GM21360 (cell line): ENCODE measurements around the gene ARMC9.
"Not testable (repeated sequence)": the region's sequence is repeated elsewhere in the genome, so short reads cannot be mapped to it uniquely, and the experiment has no call there.

Source experiments
- ATAC-seq: cut with Tn5 transposase; IDR thresholded peaks from one replicate; pipeline ENCODE4 v1.9.1; 2021; ENCODE audit warnings: mild to moderate bottlenecking, moderate library complexity; ENCODE audit not compliant: unreplicated experiment

Gene ARMC9

GRCh38 chr2:231239751-231240150 lies 41.3 kb downstream of the ARMC9 start:
- no peak for ATAC-seq

GRCh38 chr2:231241755-231242507 lies 43.5 kb downstream of the ARMC9 start:
- ATAC-seq: no peak

DNA sequence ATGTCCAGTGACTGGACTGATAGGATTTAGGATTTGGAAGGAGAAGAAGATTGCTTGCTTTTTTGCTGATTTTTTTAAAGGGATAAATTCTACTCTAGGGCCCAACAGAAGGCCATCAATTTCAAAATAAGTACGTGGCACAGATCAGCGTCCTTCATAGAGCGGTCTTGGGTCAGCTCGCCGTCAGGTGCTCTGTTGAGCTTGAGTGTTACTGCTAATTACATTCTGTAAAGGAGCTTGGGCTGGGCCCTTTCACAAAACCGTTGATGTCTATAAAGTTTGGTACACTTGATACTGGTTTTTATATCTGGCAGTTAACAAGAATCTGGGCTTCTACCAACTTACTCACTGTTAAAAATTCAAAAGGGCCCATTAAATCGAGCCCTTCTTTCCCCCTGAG lies 45.4 kb downstream of the ARMC9 start:
- no peak for ATAC-seq

GRCh38 chr2:231244382-231245248 lies 46.2 kb downstream of the ARMC9 start:
- ATAC-seq: no peak

GRCh38 chr2:231245249-231246094 lies 47.0 kb downstream of the ARMC9 start:
- no peak for ATAC-seq

DNA sequence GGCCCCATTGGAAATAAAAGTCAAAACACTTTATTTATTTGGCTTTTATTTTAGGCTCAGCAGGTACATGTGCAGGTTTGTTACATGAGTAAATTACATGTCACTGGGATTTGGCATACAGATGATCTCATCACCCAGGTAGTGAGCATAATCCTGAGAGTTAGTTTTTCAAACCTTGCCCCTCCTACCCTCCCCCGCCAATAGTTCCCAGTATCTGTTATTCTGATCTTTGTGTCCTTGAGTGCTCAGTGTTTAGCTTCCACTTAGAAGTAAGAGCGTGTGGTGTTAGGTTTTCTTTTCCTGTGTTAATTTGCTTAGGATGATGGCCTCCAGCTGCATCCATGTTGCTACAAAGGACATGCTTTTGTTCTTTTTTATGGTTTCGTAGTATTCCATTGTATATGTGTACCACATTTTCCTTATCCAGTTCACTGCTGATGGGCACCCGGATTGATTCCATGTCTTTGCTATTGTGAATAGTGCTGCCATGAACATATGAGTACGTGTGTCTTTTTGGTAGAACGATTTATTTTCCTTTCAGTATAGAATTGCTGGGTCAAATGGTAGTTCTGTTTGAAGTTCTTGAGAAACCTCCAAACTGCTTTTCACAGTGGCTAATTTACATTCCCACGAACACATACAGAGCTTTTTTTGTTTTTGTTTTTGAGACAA lies 47.9 kb downstream of the ARMC9 start:
- no peak for ATAC-seq

- ATAC-seq: no peak
Measured at GRCh38 chr2:231250146-231250545, 51.7 kb downstream of the ARMC9 start.

GRCh38 chr2:231250698-231251097 lies 52.3 kb downstream of the ARMC9 start:
- no peak for ATAC-seq

DNA sequence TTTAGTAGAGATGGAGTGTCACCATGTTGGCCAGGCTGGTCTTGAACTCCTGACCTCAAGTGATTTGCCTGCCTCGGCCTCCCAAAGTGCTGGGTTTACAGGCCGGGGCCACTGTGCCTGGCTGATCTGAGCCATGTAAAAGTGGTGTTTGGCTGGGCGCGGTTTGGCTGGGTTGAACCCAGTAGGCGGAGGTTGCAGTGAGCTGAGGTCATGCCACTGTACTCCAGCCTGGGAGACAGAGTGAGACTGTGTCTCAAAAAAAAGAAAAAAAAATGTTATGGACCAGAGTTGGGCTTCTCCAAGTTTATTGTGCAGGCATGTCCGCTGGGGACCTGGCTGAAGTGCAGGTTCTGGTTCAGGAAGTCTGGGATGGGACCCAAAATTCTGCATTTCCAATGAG lies 54.9 kb downstream of the ARMC9 start:
- not testable (repeated sequence) for ATAC-seq

DNA sequence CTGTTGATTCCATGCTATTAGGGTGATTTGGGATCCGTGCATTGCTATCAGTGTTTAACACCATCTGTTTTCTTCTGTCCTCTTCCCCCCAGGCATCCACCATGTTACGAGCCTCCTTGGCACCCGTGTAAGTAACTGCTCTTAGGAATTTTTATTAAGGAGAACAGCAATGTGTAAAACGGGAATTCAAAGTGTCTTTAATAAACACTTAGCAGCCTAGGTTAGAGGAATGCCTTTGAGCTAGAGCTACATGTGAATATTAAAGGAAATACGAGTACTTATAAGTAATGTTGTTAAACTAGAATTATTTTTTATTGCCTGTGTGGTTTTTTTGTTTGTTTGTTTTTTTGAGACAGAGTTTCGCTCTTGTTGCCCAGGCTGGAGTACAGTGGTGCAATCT lies 58.1 kb downstream of the ARMC9 start:
- no peak for ATAC-seq

DNA sequence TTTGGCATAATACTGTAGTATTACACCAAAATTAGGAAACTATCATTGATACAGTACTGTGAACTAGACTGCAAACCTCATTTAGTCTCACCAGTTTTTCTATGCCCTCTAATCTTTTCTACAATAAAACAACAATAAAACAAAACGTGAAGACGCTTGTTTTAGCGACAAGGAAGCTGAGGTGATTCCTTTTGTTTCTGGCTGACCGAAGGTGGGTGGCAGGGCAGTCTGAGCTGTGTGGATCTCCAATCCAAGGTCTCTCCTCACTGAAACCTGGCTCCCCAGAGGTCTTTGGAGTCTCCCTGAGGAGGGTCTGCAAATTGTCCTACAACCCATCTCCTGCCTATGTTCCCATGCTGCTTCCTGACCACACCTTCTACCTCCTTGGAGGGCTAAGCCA lies 59.3 kb downstream of the ARMC9 start:
- ATAC-seq: no peak

DNA sequence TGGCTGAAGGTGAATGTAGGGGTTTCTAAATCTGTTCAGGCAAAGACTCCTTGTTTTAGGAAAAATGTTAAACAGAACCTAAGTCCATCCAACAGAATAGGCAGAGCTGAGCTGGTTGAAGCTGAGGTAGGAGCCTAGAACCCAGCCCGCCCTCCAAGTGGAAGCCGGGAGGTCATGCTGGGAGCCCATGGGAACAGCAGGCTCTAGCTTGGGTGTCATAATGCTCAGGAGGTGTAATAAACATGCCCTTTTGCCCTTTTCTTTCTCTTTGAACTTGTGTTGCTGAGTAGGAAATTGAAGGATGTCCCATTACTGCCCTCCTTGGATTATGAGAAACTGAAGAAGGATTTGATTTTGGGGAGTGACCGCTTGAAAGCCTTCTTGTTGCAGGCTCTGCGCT lies 60.3 kb downstream of the ARMC9 start:
- no peak for ATAC-seq

DNA sequence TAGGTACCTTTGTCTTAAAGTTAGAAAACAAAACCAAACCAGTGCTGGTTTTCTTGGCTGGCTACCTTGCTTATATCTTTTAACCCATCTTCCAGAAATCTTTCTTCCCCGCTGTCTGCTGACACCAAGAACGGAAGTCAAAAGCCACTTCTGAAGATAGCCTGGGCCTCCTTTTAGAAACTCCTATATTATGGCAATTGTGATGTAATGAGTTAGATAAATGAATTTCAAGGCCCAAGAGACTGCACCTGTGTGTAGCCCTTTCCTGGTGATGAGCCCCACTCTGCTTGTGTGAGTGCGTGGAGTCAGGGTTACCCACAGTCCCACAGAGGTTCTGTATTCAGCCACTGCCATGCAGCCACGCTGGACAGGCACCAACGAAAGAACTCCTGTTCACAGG lies 60.7 kb downstream of the ARMC9 start:
- ATAC-seq: no peak

- no peak for ATAC-seq
Measured at GRCh38 chr2:231260442-231261208, 62.2 kb downstream of the ARMC9 start.

DNA sequence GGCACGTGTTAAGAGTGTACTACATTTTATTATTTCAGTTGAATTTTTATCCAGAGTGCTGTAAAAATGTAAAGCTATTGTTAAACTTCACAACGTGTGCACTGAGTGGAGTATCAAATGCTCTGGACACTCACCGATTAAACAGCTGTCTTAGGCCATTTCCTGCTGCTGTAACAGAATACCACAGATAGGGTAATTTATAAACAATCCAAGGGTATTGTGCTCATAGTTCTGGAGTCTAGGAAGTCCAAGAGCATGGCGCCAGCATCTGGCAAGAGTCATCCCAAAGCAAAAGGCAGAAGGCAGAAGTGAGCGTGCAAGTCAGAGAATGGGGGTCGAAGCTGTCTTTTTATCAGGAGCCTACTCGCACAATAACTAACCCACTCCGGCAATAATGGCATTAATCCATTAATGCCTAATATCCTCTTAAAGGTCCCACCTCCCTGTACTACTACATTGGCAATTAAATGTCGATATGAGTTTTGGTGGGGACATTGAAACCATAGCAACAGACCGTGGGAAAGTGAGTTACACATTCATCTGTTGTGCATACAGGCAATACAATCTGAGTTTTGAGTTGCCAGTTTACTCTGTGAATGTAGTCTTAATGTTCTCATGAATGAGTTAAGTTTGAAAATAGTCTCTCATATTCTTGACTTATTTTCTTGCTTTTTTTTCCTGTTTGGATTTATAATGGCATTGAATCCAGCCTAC lies 64.8 kb downstream of the ARMC9 start:
- ATAC-seq: no peak

DNA sequence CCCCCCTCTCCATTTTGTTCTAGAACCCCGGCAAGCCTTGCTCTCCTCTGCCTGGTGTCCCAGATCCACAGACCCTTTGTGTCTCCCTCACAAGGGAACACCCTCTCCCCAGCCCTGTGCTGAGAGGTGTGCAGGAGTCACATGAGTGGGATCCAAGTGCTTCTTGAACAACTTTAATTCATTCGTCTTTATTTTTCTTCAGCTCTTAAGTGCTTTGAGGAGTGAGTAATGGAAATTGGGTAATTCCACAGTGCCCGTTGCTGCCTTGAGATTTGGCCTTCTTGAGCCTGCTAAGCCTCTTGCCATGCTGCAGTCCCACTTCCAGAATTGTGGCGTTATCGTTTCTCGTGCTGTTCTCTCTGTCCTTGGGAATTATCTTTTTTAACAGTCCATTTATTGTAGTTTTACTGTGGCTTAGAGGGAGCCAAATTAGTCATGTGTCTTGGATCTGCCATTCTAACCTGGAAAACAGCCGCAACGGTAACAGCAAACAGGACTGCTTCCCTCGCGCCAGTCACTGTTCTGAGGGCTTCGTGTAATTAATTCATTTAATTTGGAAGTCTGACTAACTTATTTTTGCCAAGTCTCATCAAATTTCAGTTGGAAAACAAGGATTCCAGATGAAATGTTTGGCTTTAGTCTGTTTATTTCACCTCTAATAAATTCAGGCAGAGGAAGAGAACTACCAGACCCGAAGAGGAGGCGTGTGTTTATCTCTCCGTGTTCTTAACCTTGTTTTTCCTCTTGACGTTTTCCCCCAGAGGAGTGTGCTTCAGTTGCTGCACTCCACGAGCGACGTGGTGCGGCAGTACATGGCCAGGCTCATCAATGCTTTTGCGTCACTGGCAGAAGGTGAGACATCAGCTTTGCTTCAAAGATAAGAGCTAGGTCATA lies 72.0 kb downstream of the ARMC9 start:
- ATAC-seq: no peak

- no peak for ATAC-seq
Measured at GRCh38 chr2:231272991-231273390, 74.6 kb downstream of the ARMC9 start.

DNA sequence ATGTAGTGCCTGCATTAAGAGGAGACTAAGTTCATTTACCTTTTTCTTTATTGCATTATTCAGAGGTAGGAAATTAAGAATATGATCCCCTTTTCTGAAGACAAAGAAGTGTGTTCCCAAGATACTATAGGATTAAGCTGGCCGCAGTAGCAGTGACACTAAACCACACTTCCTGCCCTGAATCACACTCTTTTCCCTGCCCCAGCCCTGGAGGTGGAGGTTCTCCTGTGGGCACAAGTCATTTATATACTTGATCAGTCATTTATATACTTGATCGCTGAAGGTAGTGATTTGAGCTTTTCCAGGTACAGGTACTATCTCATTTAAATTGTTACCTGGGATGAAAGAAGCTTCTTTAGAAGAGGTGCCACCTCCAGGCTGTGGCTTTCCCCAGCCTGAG lies 78.6 kb downstream of the ARMC9 start:
- ATAC-seq: no peak
